Mammary epithelial cell (primary cell): ENCODE data around the gene GPER1.

Experiments used
- CTCF ChIP-seq, 2 donors: IDR thresholded peaks in 1 of 2; conservative IDR thresholded peaks in 1 of 2; 2 replicates each; pipeline ENCODE4 v1.5.1; 2011 to 2012; ENCODE audit warnings: inconsistent platforms in 2 of 2, low read length in 2 of 2, mild to moderate bottlenecking in 2 of 2, control low read depth in 1 of 2, low read depth in 1 of 2; ENCODE audit not compliant: insufficient read depth in 1 of 2; ENCODE audit errors: extremely low read depth in 1 of 2
- EZH2 ChIP-seq: IDR thresholded peaks from 2 replicates; pipeline ENCODE4 v1.6.1; 2012; ENCODE audit warnings: low read length, inconsistent platforms, borderline replicate concordance

DNA sequence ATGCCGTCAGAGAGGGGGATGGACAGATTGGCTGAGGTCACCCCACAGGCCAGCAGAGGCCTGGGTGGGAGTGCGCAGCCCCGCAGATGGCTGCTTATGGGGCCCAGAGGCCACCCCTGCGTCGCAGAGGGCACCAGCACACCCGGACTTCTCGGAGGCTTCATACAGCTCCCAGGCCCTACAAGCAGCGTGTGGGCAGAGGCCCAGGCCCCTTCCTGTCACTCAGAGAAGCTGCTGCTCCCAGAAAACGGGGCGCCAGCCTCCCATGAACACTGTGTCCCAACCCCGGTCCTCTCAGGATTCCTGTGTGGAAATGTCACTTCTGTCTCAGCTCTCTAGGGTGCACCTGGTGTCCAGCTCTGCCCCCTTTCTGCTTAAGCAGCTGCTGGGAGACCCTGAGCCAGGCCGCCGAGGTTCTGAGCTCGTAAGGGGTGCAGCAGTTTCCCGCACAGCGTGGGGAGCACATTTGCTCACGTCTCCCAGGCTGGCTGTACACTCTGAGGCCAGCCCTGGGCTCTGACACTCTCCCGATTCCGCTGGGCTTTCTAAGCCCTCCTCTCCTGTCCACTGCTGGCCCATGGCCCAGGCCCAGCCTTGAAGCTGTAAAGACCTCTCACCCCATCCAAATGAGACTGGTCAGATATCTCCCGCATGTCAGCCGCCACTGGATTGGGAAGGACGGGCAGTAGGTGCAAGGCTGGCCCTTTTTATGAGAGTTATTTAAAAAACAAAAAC, 36.8 kb upstream of the GPER1 start:
- no peak for TF ChIP-seq CTCF (conservative IDR thresholded peaks at IDR 0.05 in 1 of 2, IDR thresholded peaks at IDR 0.05 in 1 of 2; ENCODE audit: extremely low read depth in 1 of 2, insufficient read depth in 1 of 2, low read depth in 1 of 2, low read length in 2 of 2)
- no peak for TF ChIP-seq EZH2
